ENCODE data around the gene BMP2K. TPM values are rescaled to one million over a fixed set of nuclear protein-coding genes. Genes with fewer than 3 reads are reported as not detected.

BMP2K gene
- total and polyA plus RNA-seq, 7 donors: 3.5 to 19.1 (median 15.2) TPM

- Histone ChIP-seq H3K9me3 (no peaks in the 10 kb centered on the region), H3K27ac (no peak overlapping the region), H3K4me3 (no peak overlapping the region), H3K4me1 (no peaks in the 10 kb centered on the region), H3K27me3 (ENCODE audit: insufficient read depth in 3 of 3, low read length in 2 of 3) (no peaks in the 10 kb centered on the region), H3K36me3 (ENCODE audit: insufficient read depth in 1 of 2, low read depth in 1 of 2) (no peaks in the 10 kb centered on the region)
- no peak for DNase-seq
- 45 to 56% (median 48%) methylated on average over 11 of the region's 11 CpGs for WGBS, 3 donors
- intact Hi-C loops (cut with DNase I): loop anchor here in 1 of 2 donors (5.0 to 10.0 kb wide), 2 partner anchors 621 to 1263 kb away; no protein-coding TSS in a partner anchor
- ATAC-seq: no peak
- no peak for TF ChIP-seq CTCF (IDR thresholded peaks at IDR 0.05)
Observed at GRCh38 chr4:78953769-78954666, 177.9 kb downstream of the BMP2K start.

GRCh38 chr4:78956975-78957374 lies 180.8 kb downstream of the BMP2K start:
- no peak for DNase-seq
- WGBS, 3 donors: 92 to 98% (median 93%) methylated on average over 5 of the region's 5 CpGs
- no peak for TF ChIP-seq CTCF (IDR thresholded peaks at IDR 0.05)
- Histone ChIP-seq H3K36me3 (ENCODE audit: insufficient read depth in 1 of 2, low read depth in 1 of 2) (no peaks in the 10 kb centered on the region), H3K27ac (no peak overlapping the region), H3K4me3 (no peak overlapping the region), H3K4me1 (no peaks in the 10 kb centered on the region), H3K27me3 (ENCODE audit: insufficient read depth in 3 of 3, low read length in 2 of 3) (no peaks in the 10 kb centered on the region), H3K9me3 (no peaks in the 10 kb centered on the region)
- ATAC-seq: no peak
- intact Hi-C loops (cut with DNase I): loop anchor here in 1 of 2 donors (10.0 kb wide), 1 partner anchor 618 kb away; no protein-coding TSS in a partner anchor

- TF ChIP-seq CTCF (IDR thresholded peaks at IDR 0.05): no peak
- no peak for ATAC-seq
- 89 to 92% (median 91%) methylated on average over 3 of the region's 3 CpGs for WGBS, 3 donors
- Histone ChIP-seq H3K27ac (no peak overlapping the region), H3K36me3 (ENCODE audit: insufficient read depth in 1 of 2, low read depth in 1 of 2) (no peaks in the 10 kb centered on the region), H3K9me3 (no peaks in the 10 kb centered on the region), H3K27me3 (ENCODE audit: insufficient read depth in 3 of 3, low read length in 2 of 3) (no peaks in the 10 kb centered on the region), H3K4me3 (no peak overlapping the region), H3K4me1 (no peaks in the 10 kb centered on the region)
- intact Hi-C loops (cut with DNase I): no loop called here
- DNase-seq: no peak
Observed at GRCh38 chr4:78960926-78961325, 184.8 kb downstream of the BMP2K start.

Other genes with a start within 250 kb of the BMP2K start
- gene ANXA3, start 224.6 kb upstream of the BMP2K start, total RNA-seq: 10 to 100 TPM; 11.8 to 19.1 (median 16.0) TPM
- 10 to 100 TPM; 14.7 to 27.6 (median 22.2) TPM for gene ANXA3, start 224.6 kb upstream of the BMP2K start, polyA plus RNA-seq
- 10 to 100 TPM in 1 of 4 donors, 1 to 10 TPM in 3; 5.7 to 10.7 (median 6.6) TPM for gene PAQR3, start 163.1 kb downstream of the BMP2K start, total RNA-seq
- 1 to 10 TPM; 3.9 to 8.5 (median 4.5) TPM for gene PAQR3, start 163.1 kb downstream of the BMP2K start, polyA plus RNA-seq